Mesenchymal stem cell (in vitro differentiated cells and primary cell): Measurements from ENCODE around the gene CELF5.

ENCODE experiments used
- DNase-seq: peaks from one replicate; pipeline ENCODE4 v3.0.0-alpha.2; 2013
- H2AFZ ChIP-seq: one replicate; pipeline ENCODE4 v1.6.1; 2013; ENCODE audit warnings: low read depth, mild to moderate bottlenecking, control low read depth, inconsistent platforms, low read length, moderate library complexity
- H2AK5ac ChIP-seq: 2 replicates; pipeline ENCODE4 v1.6.1; 2013; ENCODE audit warnings: low read length, moderate library complexity, mild to moderate bottlenecking, inconsistent platforms; ENCODE audit not compliant: severe bottlenecking
- H2BK120ac ChIP-seq: one replicate; pipeline ENCODE4 v1.6.1; 2013; ENCODE audit warnings: low read depth, mild to moderate bottlenecking, inconsistent platforms, low read length, moderate library complexity
- H2BK12ac ChIP-seq, 2 experiments: one replicate each; pipeline ENCODE4 v1.6.1; 2013; ENCODE audit warnings: inconsistent platforms in 2 of 2, low read length in 2 of 2, mild to moderate bottlenecking in 2 of 2, moderate library complexity in 2 of 2, control low read depth in 1 of 2
- H2BK15ac ChIP-seq: one replicate; pipeline ENCODE4 v1.6.1; 2013; ENCODE audit warnings: mild to moderate bottlenecking, low read depth, inconsistent platforms; ENCODE audit not compliant: poor library complexity, severe bottlenecking
- H2BK5ac ChIP-seq: 2 replicates; pipeline ENCODE4 v1.6.1; 2013; ENCODE audit warnings: low read depth, mild to moderate bottlenecking, low read length, control low read depth, inconsistent platforms; ENCODE audit not compliant: poor library complexity, severe bottlenecking
- H3K14ac ChIP-seq, 2 experiments: one replicate each; pipeline ENCODE4 v1.6.1; 2013; ENCODE audit warnings: inconsistent platforms in 2 of 2, low read length in 2 of 2, control low read depth in 1 of 2, mild to moderate bottlenecking in 1 of 2, moderate library complexity in 1 of 2
- H3K18ac ChIP-seq, 2 experiments: one replicate each; pipeline ENCODE4 v1.6.1; 2013; ENCODE audit warnings: inconsistent platforms in 2 of 2, low read length in 2 of 2, control low read depth in 1 of 2, low read depth in 1 of 2, mild to moderate bottlenecking in 1 of 2
- H3K23ac ChIP-seq, 2 experiments: one replicate each; pipeline ENCODE4 v1.6.1; 2013; ENCODE audit warnings: inconsistent platforms in 2 of 2, low read length in 2 of 2, mild to moderate bottlenecking in 2 of 2, moderate library complexity in 2 of 2, control low read depth in 1 of 2
- H3K27ac ChIP-seq: 2 replicates; pipeline ENCODE4 v1.5.1; 2013; ENCODE audit warnings: mild to moderate bottlenecking, moderate library complexity, low read length, control low read depth, inconsistent platforms; ENCODE audit not compliant: poor library complexity, severe bottlenecking
- H3K27me3 ChIP-seq, 2 experiments: 2 replicates each; pipeline versions ENCODE4 v1.6.1 to v1.7.0; 2013; ENCODE audit warnings: low read length in 2 of 2, mild to moderate bottlenecking in 2 of 2, moderate library complexity in 2 of 2, control low read depth in 1 of 2, inconsistent platforms in 1 of 2; ENCODE audit not compliant: control insufficient read depth in 1 of 2, insufficient read depth in 1 of 2
- H3K36me3 ChIP-seq, 2 experiments: 2 replicates each; pipeline versions ENCODE4 v1.6.1 to v1.7.0; 2013; ENCODE audit warnings: low read length in 2 of 2, control low read depth in 1 of 2, inconsistent platforms in 1 of 2, low read depth in 1 of 2, mild to moderate bottlenecking in 1 of 2; ENCODE audit not compliant: insufficient read depth in 2 of 2, control insufficient read depth in 1 of 2
- H3K4ac ChIP-seq, 2 experiments: one replicate each; pipeline ENCODE4 v1.6.1; 2013; ENCODE audit warnings: inconsistent platforms in 2 of 2, low read length in 2 of 2, mild to moderate bottlenecking in 2 of 2, moderate library complexity in 2 of 2, control low read depth in 1 of 2, low read depth in 1 of 2
- H3K4me1 ChIP-seq: 2 replicates; pipeline ENCODE4 v1.6.1; 2013; ENCODE audit warnings: low read depth, low read length, control low read depth; ENCODE audit not compliant: control insufficient read depth, insufficient read depth
- H3K4me2 ChIP-seq: 2 replicates; pipeline ENCODE4 v1.6.1; 2013; ENCODE audit warnings: low read length, mild to moderate bottlenecking, inconsistent platforms; ENCODE audit not compliant: poor library complexity, severe bottlenecking
- H3K4me3 ChIP-seq, 2 experiments: 2 replicates each; pipeline versions ENCODE4 v1.5.1 to v1.7.0; 2013; ENCODE audit warnings: low read length in 2 of 2, mild to moderate bottlenecking in 2 of 2, control low read depth in 1 of 2, low read depth in 1 of 2; ENCODE audit not compliant: insufficient read depth in 1 of 2
- H3K79me1 ChIP-seq: replicated peaks from 2 replicates; pipeline ENCODE4 v1.6.1; 2013; ENCODE audit warnings: mild to moderate bottlenecking, control low read depth, low read length, inconsistent platforms; ENCODE audit not compliant: poor library complexity, severe bottlenecking
- H3K9ac ChIP-seq: 2 replicates; pipeline ENCODE4 v1.7.0; 2013; ENCODE audit warnings: mild to moderate bottlenecking, low read length, moderate library complexity
- H3K9me3 ChIP-seq: 2 replicates; pipeline ENCODE4 v1.7.0; 2013; ENCODE audit warnings: mild to moderate bottlenecking, low read length; ENCODE audit not compliant: control insufficient read depth
- H4K8ac ChIP-seq: one replicate; pipeline ENCODE4 v1.6.1; 2013; ENCODE audit warnings: inconsistent platforms, mild to moderate bottlenecking, low read length, moderate library complexity
- H4K91ac ChIP-seq: one replicate; pipeline ENCODE4 v1.6.1; 2013; ENCODE audit warnings: mild to moderate bottlenecking, low read length, inconsistent platforms
- WGBS: methylation state at CpG from one replicate; pipeline ENCODE4 v1.1.7; 2013; ENCODE audit warnings: mixed read lengths; 5-methylcytosine and 5-hydroxymethylcytosine counted together

Gene CELF5

DNA sequence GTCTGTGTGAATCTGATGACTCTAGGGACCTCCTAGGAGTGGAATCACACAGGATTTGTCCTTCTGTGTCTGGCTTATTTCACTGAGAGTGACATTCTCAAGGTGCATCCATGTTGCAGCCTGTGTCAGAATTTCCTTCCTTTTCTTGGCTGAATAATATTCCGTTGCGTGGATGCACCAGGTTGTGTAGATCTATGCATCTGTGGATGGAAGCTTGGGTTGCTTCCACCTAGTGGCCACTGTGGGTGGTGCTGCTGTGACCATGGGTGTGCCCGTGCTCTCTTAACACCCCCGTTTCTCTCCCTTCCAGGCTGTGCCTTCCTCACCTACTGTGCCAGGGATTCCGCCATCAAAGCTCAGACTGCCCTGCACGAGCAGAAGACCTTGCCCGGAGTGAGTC, 26.2 kb downstream of the CELF5 start:
- Histone ChIP-seq H2AK5ac (no peak overlapping the region), H2BK15ac (no peak overlapping the region), H3K4me1 (no peaks in the 10 kb centered on the region), H3K4ac (no peak overlapping the region), H3K9me3 (peaks cover 18% of the 10 kb centered on the region), H2BK120ac (no peak overlapping the region), H3K9ac (no peak overlapping the region), H3K14ac (no peak overlapping the region), H2BK12ac (no peak overlapping the region), H3K27me3 (peaks cover 9 to 30% of the 10 kb centered on the region in 2 experiments), H4K8ac (no peak overlapping the region), H3K36me3 (no peaks in the 10 kb centered on the region), H2AFZ (no peak overlapping the region), H3K23ac (no peak overlapping the region), H4K91ac (no peak overlapping the region), H2BK5ac (no peak overlapping the region), H3K79me1 (no peaks in the 10 kb centered on the region), H3K18ac (no peak overlapping the region), H3K4me3 (no peak overlapping the region), H3K4me2 (no peak overlapping the region), H3K27ac (no peak overlapping the region)
- DNase-seq = no peak
- 72% methylated on average over 4 of the region's 7 CpGs for WGBS

- Histone ChIP-seq H2BK120ac (no peak overlapping the region), H3K18ac (no peak overlapping the region), H2AK5ac (no peak overlapping the region), H2BK12ac (no peak overlapping the region), H2BK15ac (no peak overlapping the region), H3K27ac (no peak overlapping the region), H3K4me2 (no peak overlapping the region), H3K27me3 (peaks cover 9 to 33% of the 10 kb centered on the region in 2 experiments), H3K23ac (no peak overlapping the region), H4K8ac (no peak overlapping the region), H3K9ac (no peak overlapping the region), H4K91ac (no peak overlapping the region), H3K4me1 (no peaks in the 10 kb centered on the region), H3K79me1 (no peaks in the 10 kb centered on the region), H3K36me3 (no peaks in the 10 kb centered on the region), H3K9me3 (peaks cover 18% of the 10 kb centered on the region), H3K14ac (no peak overlapping the region), H2AFZ (no peak overlapping the region), H3K4me3 (no peak overlapping the region), H3K4ac (no peak overlapping the region), H2BK5ac (no peak overlapping the region)
- no peak for DNase-seq
- WGBS = 82% methylated on average over 8 of the region's 8 CpGs
Measured at GRCh38 chr19:3251229-3251628, 26.8 kb downstream of the CELF5 start.

- H2AK5ac ChIP-seq = no peak overlapping the region
- H3K9ac ChIP-seq = no peak overlapping the region
- no peak overlapping the region for H3K14ac ChIP-seq
- DNase-seq = no peak
- WGBS = 91% methylated on average over 2 of the region's 2 CpGs
- H3K4ac ChIP-seq = no peak overlapping the region
- H2AFZ ChIP-seq = no peak overlapping the region
- H3K4me2 ChIP-seq = no peak overlapping the region
- no peak overlapping the region for H2BK12ac ChIP-seq
- H3K4me3 ChIP-seq = no peak overlapping the region
- H3K18ac ChIP-seq = no peak overlapping the region
- H2BK5ac ChIP-seq = no peak overlapping the region
- H3K27ac ChIP-seq = no peak overlapping the region
- no peaks in the 10 kb centered on the region for H3K36me3 ChIP-seq
- H3K9me3 ChIP-seq = peaks cover 18% of the 10 kb centered on the region
- peaks cover 9 to 35% of the 10 kb centered on the region in 2 experiments for H3K27me3 ChIP-seq
- no peak overlapping the region for H2BK120ac ChIP-seq
- H3K23ac ChIP-seq = no peak overlapping the region
- no peaks in the 10 kb centered on the region for H3K79me1 ChIP-seq
- H4K8ac ChIP-seq = no peak overlapping the region
- H4K91ac ChIP-seq = no peak overlapping the region
- H3K4me1 ChIP-seq = no peaks in the 10 kb centered on the region
- H2BK15ac ChIP-seq = no peak overlapping the region
Measured at GRCh38 chr19:3252650-3253049, 28.2 kb downstream of the CELF5 start.

DNA sequence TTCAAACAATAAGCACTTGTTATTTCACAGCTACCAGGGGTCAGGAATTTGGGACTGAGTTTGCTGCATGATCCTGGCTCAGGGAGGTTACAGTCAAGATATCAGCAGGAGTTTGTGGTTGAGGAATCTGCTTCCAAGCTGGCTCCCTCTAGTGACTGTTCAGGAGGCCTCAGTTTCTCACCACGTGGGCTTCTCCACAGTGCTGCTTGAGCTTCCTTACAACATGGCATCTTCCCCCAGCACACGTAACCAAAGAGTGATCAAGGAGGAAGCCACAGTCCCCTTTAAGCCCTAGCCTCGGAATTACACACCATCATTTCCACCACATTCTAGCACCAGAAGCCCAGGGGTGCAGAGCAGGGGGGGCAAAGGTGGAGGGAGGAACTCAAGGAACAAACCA, 28.8 kb downstream of the CELF5 start:
- Histone ChIP-seq H3K18ac (no peak overlapping the region), H3K4me1 (no peaks in the 10 kb centered on the region), H3K14ac (no peak overlapping the region), H4K8ac (no peak overlapping the region), H3K36me3 (no peaks in the 10 kb centered on the region), H3K23ac (no peak overlapping the region), H4K91ac (no peak overlapping the region), H3K79me1 (no peaks in the 10 kb centered on the region), H3K9me3 (peaks cover 18% of the 10 kb centered on the region), H3K4me3 (no peak overlapping the region), H3K27ac (no peak overlapping the region), H2AK5ac (no peak overlapping the region), H2BK12ac (no peak overlapping the region), H2BK15ac (no peak overlapping the region), H2BK5ac (no peak overlapping the region), H3K9ac (no peak overlapping the region), H2BK120ac (no peak overlapping the region), H2AFZ (no peak overlapping the region), H3K4ac (no peak overlapping the region), H3K4me2 (no peak overlapping the region), H3K27me3 (peaks cover 9 to 34% of the 10 kb centered on the region in 2 experiments)
- DNase-seq = no peak
- 46% methylated on average over 3 of the region's 3 CpGs for WGBS
